Measurements from ENCODE around the gene KRT20. TPM values are rescaled to one million over a fixed set of nuclear protein-coding genes. Genes with fewer than 3 reads are reported as not detected.

Gene KRT20
- total and polyA plus RNA-seq, 2 experiments from 2014 or later = not detected

GRCh38 chr17:40839194-40839593 is 45.8 kb downstream of the KRT20 start:
- H3K4me3 Mint-ChIP-seq = no peak overlapping the region
- no peaks in the 10 kb centered on the region for H3K9me3 Mint-ChIP-seq
- DNase-seq (ENCODE audit: low spot score) (no peak), ATAC-seq (no peak)
- Histone ChIP-seq H3K36me3 (ENCODE audit: insufficient read depth) (no peaks in the 10 kb centered on the region; the same call in 1 of the 2 replicates), H3K79me2 (replicated peaks; ENCODE audit: insufficient read depth) (no peaks in the 10 kb centered on the region), H3K4me1 (ENCODE audit: insufficient read depth) (no peaks in the 10 kb centered on the region), H3F3A (replicated peaks; ENCODE audit: low read depth) (no peaks in the 10 kb centered on the region), H3K27ac (ENCODE audit: low read depth) (no peak overlapping the region), H3K9me2 (ENCODE audit: insufficient read depth) (no peaks in the 10 kb centered on the region), H3K4me2 (no peak overlapping the region), H2AFZ (no peak overlapping the region), H3K27me3 (ENCODE audit: insufficient read depth) (peaks cover 66% of the 10 kb centered on the region), H3K4me3 (no peak overlapping the region), H4K20me1 (replicated peaks; ENCODE audit: insufficient read depth) (peaks cover 9% of the 10 kb centered on the region)
- no peak overlapping the region for H3K27ac Mint-ChIP-seq
- TF ChIP-seq POLR2AphosphoS5 (IDR thresholded peaks at IDR 0.05; ENCODE audit: low read depth) = no peak
- TF ChIP-seq ZNF462 (CRISPR knock-in tag; IDR thresholded peaks at IDR 0.05) = no peak
- TF ChIP-seq ZNF114 (CRISPR knock-in tag; IDR thresholded peaks at IDR 0.05) = no peak
- no peak for TF ChIP-seq EZH2 (IDR thresholded peaks at IDR 0.05; ENCODE audit: low read depth, unreplicated experiment)
- TF ChIP-seq STAT1 (IDR thresholded peaks at IDR 0.05; ENCODE audit: unreplicated experiment) = no peak
- TF ChIP-seq NANOG (IDR thresholded peaks at IDR 0.05; ENCODE audit: borderline replicate concordance) = no peak
- TF ChIP-seq ETS1 (IDR thresholded peaks at IDR 0.05) = no peak
- no peak for TF ChIP-seq ZNF331 (CRISPR knock-in tag; IDR thresholded peaks at IDR 0.05; ENCODE audit: low read depth)
- no peak for TF ChIP-seq JUNB (IDR thresholded peaks at IDR 0.05; ENCODE audit: unreplicated experiment)
- TF ChIP-seq CTCF (conservative IDR thresholded peaks at IDR 0.05; ENCODE audit: low read depth in 2 of 2) = no peak
- no peak for TF ChIP-seq REST (IDR thresholded peaks at IDR 0.05; ENCODE audit: unreplicated experiment)
- TF ChIP-seq EZH2phosphoT487 (IDR thresholded peaks at IDR 0.05; ENCODE audit: unreplicated experiment) = no peak
- TF ChIP-seq CREB1 (CRISPR knock-in tag; IDR thresholded peaks at IDR 0.05; ENCODE audit: low read depth) = no peak
- peaks cover 11% of the 10 kb centered on the region for H3K27me3 Mint-ChIP-seq (ENCODE audit: insufficient read depth, low read depth, poor library complexity)
- peaks cover 5% of the 10 kb centered on the region; the same call in 2 of the 3 replicates for H3K36me3 Mint-ChIP-seq (ENCODE audit: low read depth)
- H3K4me1 Mint-ChIP-seq = peaks cover 3% of the 10 kb centered on the region; the same call in 1 of the 3 replicates

All from GM23338 (cell line).